Measurements from ENCODE around the gene OR2T5.
"Not testable (repeated sequence)": the region's sequence is repeated elsewhere in the genome, so short reads cannot be mapped to it uniquely, and the experiment has no call there.

GRCh38 chr1:248496661-248497060, 8.3 kb downstream of the OR2T5 start:
- TF ChIP-seq EZH2 (IDR thresholded peaks at IDR 0.05); POLR2AphosphoS5 (IDR thresholded peaks at IDR 0.05; ENCODE audit: borderline replicate concordance, low read depth, low read length); FOXP2 (optimal IDR thresholded peaks at IDR 0.05; ENCODE audit: control extremely low read depth, extremely low read length, insufficient read depth): not testable (repeated sequence)

Data from SK-N-MC (cell line).